GM23338 (cell line): ENCODE data around the gene GRK4. TPM values are rescaled to one million over a fixed set of nuclear protein-coding genes. Genes with fewer than 3 reads are reported as not detected.
"Not testable (repeated sequence)": the region's sequence is repeated elsewhere in the genome, so short reads cannot be mapped to it uniquely, and the experiment has no call there.

ENCODE experiments used
- ATAC-seq: fragments of 200-7000 bp; cut with Tn5 transposase; 3 replicates; pipeline ENCODE4 v1.9.1; 2020
- DNase-seq: peaks from one replicate; pipeline ENCODE4 v3.0.0-alpha.2; 2015; ENCODE audit warnings: low spot score
- H2AFZ ChIP-seq: fragments of 200-600 bp; sonication (generic); 2 replicates; pipeline ENCODE4 v1.8.0; 2016; ENCODE audit warnings: antibody characterized with exemption, mild to moderate bottlenecking, moderate library complexity
- H3F3A ChIP-seq: fragments of 200-600 bp; sonication (generic); replicated peaks from 2 replicates; pipeline ENCODE4 v1.8.0; 2017; ENCODE audit warnings: antibody characterized with exemption, mixed run types, low read depth
- H3K27ac ChIP-seq: fragments of 200-600 bp; sonication (generic); 2 replicates; pipeline ENCODE4 v1.6.1; 2016; ENCODE audit warnings: low read depth
- H3K27me3 ChIP-seq: fragments of 200-600 bp; sonication (generic); 2 replicates; pipeline ENCODE4 v1.8.0; 2016; ENCODE audit warnings: mild to moderate bottlenecking, mixed run types, moderate library complexity; ENCODE audit not compliant: insufficient read depth
- H3K36me3 ChIP-seq: fragments of 200-600 bp; sonication (generic); 2 replicates; pipeline ENCODE4 v1.8.0; 2016; ENCODE audit warnings: mild to moderate bottlenecking; ENCODE audit not compliant: insufficient read depth
- H3K4me1 ChIP-seq: fragments of 200-600 bp; sonication (generic); 2 replicates; pipeline ENCODE4 v1.8.0; 2016; ENCODE audit warnings: mild to moderate bottlenecking, moderate library complexity; ENCODE audit not compliant: insufficient read depth
- H3K4me2 ChIP-seq: fragments of 200-600 bp; sonication (generic); 2 replicates; pipeline ENCODE4 v1.7.1; 2017; ENCODE audit warnings: mixed run types
- H3K4me3 ChIP-seq: fragments of 200-600 bp; sonication (generic); 2 replicates; pipeline ENCODE4 v1.6.1; 2016; ENCODE audit warnings: mixed run types
- H3K79me2 ChIP-seq: fragments of 200-600 bp; sonication (generic); replicated peaks from 2 replicates; pipeline ENCODE4 v1.8.0; 2017; ENCODE audit warnings: mild to moderate bottlenecking; ENCODE audit not compliant: insufficient read depth
- H3K9me2 ChIP-seq: fragments of 200-600 bp; sonication (generic); 2 replicates; pipeline ENCODE4 v1.8.0; 2017; ENCODE audit not compliant: insufficient read depth
- H4K20me1 ChIP-seq: fragments of 200-600 bp; sonication (generic); replicated peaks from 2 replicates; pipeline ENCODE4 v1.8.0; 2017; ENCODE audit warnings: mild to moderate bottlenecking; ENCODE audit not compliant: insufficient read depth
- H3K27ac Mint-ChIP-seq: 2 replicates; pipeline ENCODE4 v1.8.0; 2020; ENCODE audit warnings: inconsistent platforms, mild to moderate bottlenecking, moderate library complexity, mixed read lengths
- H3K27me3 Mint-ChIP-seq: 3 replicates; pipeline ENCODE4 v1.8.0; 2022; ENCODE audit warnings: low read depth, mild to moderate bottlenecking, moderate library complexity, mixed read lengths, inconsistent platforms; ENCODE audit not compliant: insufficient read depth, poor library complexity
- H3K36me3 Mint-ChIP-seq: 3 replicates; pipeline ENCODE4 v1.8.0; 2021; ENCODE audit warnings: low read depth, mild to moderate bottlenecking, inconsistent platforms, moderate library complexity, mixed read lengths
- H3K4me1 Mint-ChIP-seq: 3 replicates; pipeline ENCODE4 v1.8.0; 2020; ENCODE audit warnings: mild to moderate bottlenecking, inconsistent platforms, mixed read lengths
- H3K4me3 Mint-ChIP-seq: 3 replicates; pipeline ENCODE4 v1.8.0; 2021; ENCODE audit warnings: moderate library complexity, mild to moderate bottlenecking, inconsistent platforms, mixed read lengths
- H3K9me3 Mint-ChIP-seq: 3 replicates; pipeline ENCODE4 v1.8.0; 2020; ENCODE audit warnings: moderate library complexity, mild to moderate bottlenecking, inconsistent platforms, mixed read lengths
- CREB1 ChIP-seq: fragments of 250-450 bp; sonication (Bioruptor Pico); IDR thresholded peaks from 2 replicates; pipeline ENCODE4 v1.5.0; 2020; ENCODE audit warnings: low read depth, mild to moderate bottlenecking, moderate library complexity
- CTCF ChIP-seq, 2 experiments: fragments of 200-600 bp in 1 of 2; sonication (generic) in 1 of 2; conservative IDR thresholded peaks; 2 replicates each; pipeline versions ENCODE4 v1.5.1 to v1.6.1; 2016 to 2017; ENCODE audit warnings: antibody characterized with exemption in 2 of 2, low read depth in 2 of 2, mild to moderate bottlenecking in 2 of 2, moderate library complexity in 1 of 2
- ETS1 ChIP-seq: IDR thresholded peaks from 2 replicates; pipeline ENCODE4 v1.6.1; 2016; ENCODE audit warnings: antibody characterized with exemption
- EZH2phosphoT487 ChIP-seq: fragments of 200-600 bp; sonication (generic); IDR thresholded peaks from one replicate; pipeline ENCODE4 v1.8.1; 2018; ENCODE audit warnings: antibody characterized with exemption; ENCODE audit not compliant: unreplicated experiment
- JUNB ChIP-seq: IDR thresholded peaks from one replicate; pipeline ENCODE4 v1.6.1; 2016; ENCODE audit warnings: antibody characterized with exemption; ENCODE audit not compliant: unreplicated experiment
- NANOG ChIP-seq: IDR thresholded peaks from 2 replicates; pipeline ENCODE4 v1.6.1; 2016; ENCODE audit warnings: antibody characterized with exemption, borderline replicate concordance
- POLR2AphosphoS5 ChIP-seq: IDR thresholded peaks from 2 replicates; pipeline ENCODE4 v1.6.1; 2016; ENCODE audit warnings: antibody characterized with exemption, low read depth
- REST ChIP-seq: IDR thresholded peaks from one replicate; pipeline ENCODE4 v1.6.1; 2018; ENCODE audit warnings: antibody characterized with exemption; ENCODE audit not compliant: unreplicated experiment
- STAT1 ChIP-seq: IDR thresholded peaks from one replicate; pipeline ENCODE4 v1.6.1; 2016; ENCODE audit warnings: antibody characterized with exemption; ENCODE audit not compliant: unreplicated experiment
- ZNF331 ChIP-seq: fragments of 250-450 bp; sonication (Bioruptor Pico); IDR thresholded peaks from 2 replicates; pipeline ENCODE4 v1.5.0; 2020; ENCODE audit warnings: low read depth, mild to moderate bottlenecking, moderate library complexity
- ZNF462 ChIP-seq: fragments of 250-450 bp; sonication (Bioruptor Pico); IDR thresholded peaks from 2 replicates; pipeline ENCODE4 v1.5.0; 2020; ENCODE audit warnings: mild to moderate bottlenecking, moderate library complexity
- polyA plus RNA-seq: library from polyadenylated mRNA; unstranded; fragments of >200 nt; fragmentation: Nextera tagmentation; extraction: Ambion mirVana; gene quantifications from 2 replicates; pipeline ENCODE4 v1.2.1, GENCODE V29; 2016
- total RNA-seq: library from RNA; depleted of rRNA; stranded (reverse); fragments of >200 nt; shearing (Covaris generic); gene quantifications from 2 replicates; pipeline ENCODE4 v1.2.3, GENCODE V29; 2014

The GRK4 gene
- total and polyA plus RNA-seq, 2 experiments from 2014 or later = 1.3 to 1.4 TPM

- not testable (repeated sequence) for H3K27ac Mint-ChIP-seq, H3F3A ChIP-seq, H3K4me1 ChIP-seq, H3K4me3 Mint-ChIP-seq, H4K20me1 ChIP-seq, ATAC-seq, H3K27me3 ChIP-seq, H2AFZ ChIP-seq, DNase-seq, H3K36me3 ChIP-seq, H3K9me2 ChIP-seq, H3K4me3 ChIP-seq, H3K79me2 ChIP-seq, H3K4me2 ChIP-seq, H3K36me3 Mint-ChIP-seq, H3K27me3 Mint-ChIP-seq, H3K27ac ChIP-seq, H3K4me1 Mint-ChIP-seq
- peaks cover 33% of the 10 kb centered on the region for H3K9me3 Mint-ChIP-seq
These were observed 20.3 kb downstream of the GRK4 start for GRCh38 chr4:2983715-2984114.

GRCh38 chr4:2991243-2991642 lies 27.9 kb downstream of the GRK4 start:
- Mint-ChIP-seq H3K4me3 (no peak overlapping the region), H3K27me3 (no peaks in the 10 kb centered on the region)
- no peak overlapping the region for H2AFZ ChIP-seq
- TF ChIP-seq NANOG (no peak), CREB1 (no peak), CTCF (conservative IDR thresholded peaks at IDR 0.05; ENCODE audit: low read depth in 2 of 2) (no peak), STAT1 (no peak), ZNF462 (CRISPR knock-in tag) (no peak), REST (no peak), ZNF331 (no peak), ETS1 (no peak), EZH2phosphoT487 (no peak), POLR2AphosphoS5 (no peak), JUNB (no peak)

More at GRCh38 chr4:2991243-2991642, 27.9 kb downstream of the GRK4 start:
- Mint-ChIP-seq H3K36me3 (no peaks in the 10 kb centered on the region), H3K9me3 (no peaks in the 10 kb centered on the region), H3K4me1 (no peaks in the 10 kb centered on the region), H3K27ac (no peak overlapping the region)
- DNase-seq (no peak), ATAC-seq (no peak)
- no peak overlapping the region for H3K27ac ChIP-seq
- H3K36me3 ChIP-seq = no peaks in the 10 kb centered on the region
- H3F3A ChIP-seq = no peaks in the 10 kb centered on the region
- no peaks in the 10 kb centered on the region for H3K27me3 ChIP-seq
- no peak overlapping the region for H3K4me2 ChIP-seq
- H3K4me1 ChIP-seq = no peaks in the 10 kb centered on the region
- H4K20me1 ChIP-seq = no peaks in the 10 kb centered on the region
- H3K4me3 ChIP-seq = no peak overlapping the region
- no peaks in the 10 kb centered on the region for H3K79me2 ChIP-seq
- no peaks in the 10 kb centered on the region for H3K9me2 ChIP-seq
